ENCODE data around the gene EIF2B4.
"Not testable (repeated sequence)": the region's sequence is repeated elsewhere in the genome, so short reads cannot be mapped to it uniquely, and the experiment has no call there.

The EIF2B4 gene

GRCh38 chr2:27351802-27352598 is 18.1 kb downstream of the EIF2B4 start:
- Histone ChIP-seq H3K36me3 (ENCODE audit: control insufficient read depth, insufficient read depth, low read length) (no peaks in the 10 kb centered on the region), H3K27me3 (ENCODE audit: control insufficient read depth, insufficient read depth, low read length) (no peaks in the 10 kb centered on the region), H3K9ac (ENCODE audit: low read length) (no peak overlapping the region), H3K4me1 (ENCODE audit: control insufficient read depth, insufficient read depth, low read length) (peaks cover 11% of the 10 kb centered on the region), H3K4me3 (ENCODE audit: low read length) (no peak overlapping the region), H3K9me3 (ENCODE audit: control insufficient read depth, low read length) (no peaks in the 10 kb centered on the region)

- Histone ChIP-seq H3K9me3 (ENCODE audit: control insufficient read depth, low read length) (no peaks in the 10 kb centered on the region), H3K4me3 (ENCODE audit: low read length) (no peak overlapping the region), H3K27me3 (ENCODE audit: control insufficient read depth, insufficient read depth, low read length) (no peaks in the 10 kb centered on the region), H3K36me3 (ENCODE audit: control insufficient read depth, insufficient read depth, low read length) (no peaks in the 10 kb centered on the region), H3K9ac (ENCODE audit: low read length) (no peak overlapping the region), H3K4me1 (ENCODE audit: control insufficient read depth, insufficient read depth, low read length) (peaks cover 11% of the 10 kb centered on the region)
Measured at GRCh38 chr2:27350106-27350693, 19.9 kb downstream of the EIF2B4 start.

- Histone ChIP-seq H3K9me3 (ENCODE audit: control insufficient read depth, low read length) (no peaks in the 10 kb centered on the region), H3K4me3 (ENCODE audit: low read length) (no peak overlapping the region), H3K36me3 (ENCODE audit: control insufficient read depth, insufficient read depth, low read length) (no peaks in the 10 kb centered on the region), H3K9ac (ENCODE audit: low read length) (no peak overlapping the region), H3K4me1 (ENCODE audit: control insufficient read depth, insufficient read depth, low read length) (no peaks in the 10 kb centered on the region), H3K27me3 (ENCODE audit: control insufficient read depth, insufficient read depth, low read length) (no peaks in the 10 kb centered on the region)
Measured at GRCh38 chr2:27347641-27348040, 22.5 kb downstream of the EIF2B4 start.

GRCh38 chr2:27336173-27336572 is 34.0 kb downstream of the EIF2B4 start:
- no peaks in the 10 kb centered on the region for H3K4me1 ChIP-seq (ENCODE audit: control insufficient read depth, insufficient read depth, low read length)
- no peak overlapping the region for H3K9ac ChIP-seq (ENCODE audit: low read length)

GRCh38 chr2:27335311-27335710 is 34.8 kb downstream of the EIF2B4 start:
- H3K9ac ChIP-seq (ENCODE audit: low read length), result no peak overlapping the region
- H3K4me3 ChIP-seq (ENCODE audit: low read length), result no peak overlapping the region
- H3K9me3 ChIP-seq (ENCODE audit: control insufficient read depth, low read length), result no peaks in the 10 kb centered on the region
- H3K4me1 ChIP-seq (ENCODE audit: control insufficient read depth, insufficient read depth, low read length), result no peaks in the 10 kb centered on the region
- H3K27me3 ChIP-seq (ENCODE audit: control insufficient read depth, insufficient read depth, low read length), result no peaks in the 10 kb centered on the region
- H3K36me3 ChIP-seq (ENCODE audit: control insufficient read depth, insufficient read depth, low read length), result peaks cover 24% of the 10 kb centered on the region

More at GRCh38 chr2:27336173-27336572, 34.0 kb downstream of the EIF2B4 start:
- H3K27me3 ChIP-seq (ENCODE audit: control insufficient read depth, insufficient read depth, low read length), result no peaks in the 10 kb centered on the region
- peaks cover 24% of the 10 kb centered on the region for H3K36me3 ChIP-seq (ENCODE audit: control insufficient read depth, insufficient read depth, low read length)
- H3K9me3 ChIP-seq (ENCODE audit: control insufficient read depth, low read length), result no peaks in the 10 kb centered on the region
- H3K4me3 ChIP-seq (ENCODE audit: low read length), result no peak overlapping the region

GRCh38 chr2:27324720-27325119 is 45.4 kb downstream of the EIF2B4 start:
- Histone ChIP-seq H3K4me3 (ENCODE audit: low read length) (no peak overlapping the region), H3K9me3 (ENCODE audit: control insufficient read depth, low read length) (no peaks in the 10 kb centered on the region), H3K4me1 (ENCODE audit: control insufficient read depth, insufficient read depth, low read length) (peaks cover 27% of the 10 kb centered on the region), H3K9ac (ENCODE audit: low read length) (no peak overlapping the region), H3K27me3 (ENCODE audit: control insufficient read depth, insufficient read depth, low read length) (no peaks in the 10 kb centered on the region), H3K36me3 (ENCODE audit: control insufficient read depth, insufficient read depth, low read length) (peaks cover 14% of the 10 kb centered on the region)

- H3K27me3 ChIP-seq (ENCODE audit: control insufficient read depth, insufficient read depth, low read length), result no peaks in the 10 kb centered on the region
- H3K9ac ChIP-seq (ENCODE audit: low read length), result peak overlapping the region; percentile 98
- no peaks in the 10 kb centered on the region for H3K9me3 ChIP-seq (ENCODE audit: control insufficient read depth, low read length)
- peaks cover 27% of the 10 kb centered on the region for H3K4me1 ChIP-seq (ENCODE audit: control insufficient read depth, insufficient read depth, low read length)
- H3K4me3 ChIP-seq (ENCODE audit: low read length), result peak overlapping the region; percentile 97
- H3K36me3 ChIP-seq (ENCODE audit: control insufficient read depth, insufficient read depth, low read length), result peaks cover 8% of the 10 kb centered on the region
Measured at GRCh38 chr2:27323596-27324285, 46.4 kb downstream of the EIF2B4 start.

GRCh38 chr2:27322766-27323595 is 47.2 kb downstream of the EIF2B4 start, which contains the start of gene MPV17:
Gene MPV17, minus strand, starts transcription at chr2:27323097. Its CDS starts 580 bp downstream, at chr2:27322517.
- Histone ChIP-seq H3K4me3 (ENCODE audit: low read length) (peak within 1 kb of the TSS; percentile 97), H3K36me3 (ENCODE audit: control insufficient read depth, insufficient read depth, low read length) (peaks cover 2% of the 10 kb centered on the region), H3K9ac (ENCODE audit: low read length) (peak within 1 kb of the TSS; percentile 98), H3K27me3 (ENCODE audit: control insufficient read depth, insufficient read depth, low read length) (no peaks in the 10 kb centered on the region), H3K4me1 (ENCODE audit: control insufficient read depth, insufficient read depth, low read length) (peaks cover 27% of the 10 kb centered on the region), H3K9me3 (ENCODE audit: control insufficient read depth, low read length) (no peaks in the 10 kb centered on the region)

- peaks cover 27% of the 10 kb centered on the region for H3K4me1 ChIP-seq (ENCODE audit: control insufficient read depth, insufficient read depth, low read length)
- H3K27me3 ChIP-seq (ENCODE audit: control insufficient read depth, insufficient read depth, low read length), result no peaks in the 10 kb centered on the region
Measured at GRCh38 chr2:27322301-27322765, 47.8 kb downstream of the EIF2B4 start.

GRCh38 chr2:27320958-27321543 is 49.1 kb downstream of the EIF2B4 start:
- peaks cover 27% of the 10 kb centered on the region for H3K4me1 ChIP-seq (ENCODE audit: control insufficient read depth, insufficient read depth, low read length)
- no peak overlapping the region for H3K9ac ChIP-seq (ENCODE audit: low read length)

More at GRCh38 chr2:27322301-27322765, 47.8 kb downstream of the EIF2B4 start:
- no peaks in the 10 kb centered on the region for H3K36me3 ChIP-seq (ENCODE audit: control insufficient read depth, insufficient read depth, low read length)
- H3K9me3 ChIP-seq (ENCODE audit: control insufficient read depth, low read length), result no peaks in the 10 kb centered on the region
- H3K4me3 ChIP-seq (ENCODE audit: low read length), result peak overlapping the region; percentile 97
- peak overlapping the region; percentile 98 for H3K9ac ChIP-seq (ENCODE audit: low read length)

GRCh38 chr2:27319839-27320238 is 50.3 kb downstream of the EIF2B4 start:
- H3K9ac ChIP-seq (ENCODE audit: low read length); H3K4me3 ChIP-seq (ENCODE audit: low read length); H3K36me3 ChIP-seq (ENCODE audit: control insufficient read depth, insufficient read depth, low read length); H3K9me3 ChIP-seq (ENCODE audit: control insufficient read depth, low read length); H3K27me3 ChIP-seq (ENCODE audit: control insufficient read depth, insufficient read depth, low read length): not testable (repeated sequence)
- H3K4me1 ChIP-seq (ENCODE audit: control insufficient read depth, insufficient read depth, low read length), result peaks cover 27% of the 10 kb centered on the region

More at GRCh38 chr2:27320958-27321543, 49.1 kb downstream of the EIF2B4 start:
- H3K27me3 ChIP-seq (ENCODE audit: control insufficient read depth, insufficient read depth, low read length), result no peaks in the 10 kb centered on the region
- no peaks in the 10 kb centered on the region for H3K36me3 ChIP-seq (ENCODE audit: control insufficient read depth, insufficient read depth, low read length)
- no peak overlapping the region for H3K4me3 ChIP-seq (ENCODE audit: low read length)
- no peaks in the 10 kb centered on the region for H3K9me3 ChIP-seq (ENCODE audit: control insufficient read depth, low read length)

Measured in mucosa of stomach (tissue), 1 donor.